Epithelial cell of prostate (primary cell): ENCODE results near the gene MAP4.
"Not testable (repeated sequence)": the region's sequence is repeated elsewhere in the genome, so short reads cannot be mapped to it uniquely, and the experiment has no call there.

Experiments
- DNase-seq: peaks from one replicate; pipeline ENCODE4 v3.0.0-alpha.2; 2011; ENCODE audit warnings: low read depth, low spot score
- H3K27ac ChIP-seq: fragments of 450-650 bp; 2 replicates; pipeline ENCODE4 v1.5.1; 2017; ENCODE audit warnings: mild to moderate bottlenecking

Gene MAP4

GRCh38 chr3:47849186-47849698 lies 167.0 kb downstream of the MAP4 start:
- H3K27ac ChIP-seq, result no peak overlapping the region
- no peak for DNase-seq

GRCh38 chr3:47848599-47849117 lies 167.6 kb downstream of the MAP4 start:
- H3K27ac ChIP-seq, result no peak overlapping the region
- no peak for DNase-seq

GRCh38 chr3:47847801-47848518 lies 168.3 kb downstream of the MAP4 start:
- no peak for DNase-seq
- H3K27ac ChIP-seq, result no peak overlapping the region

- no peak overlapping the region for H3K27ac ChIP-seq
- no peak for DNase-seq
Measured at GRCh38 chr3:47847260-47847659, 169.0 kb downstream of the MAP4 start.

- H3K27ac ChIP-seq, result no peak overlapping the region
- DNase-seq, result no peak
Measured at GRCh38 chr3:47846880-47847248, 169.4 kb downstream of the MAP4 start.

- H3K27ac ChIP-seq, result no peak overlapping the region
- DNase-seq, result no peak
Measured at GRCh38 chr3:47846186-47846879, 169.9 kb downstream of the MAP4 start.

GRCh38 chr3:47841786-47842349 lies 174.3 kb downstream of the MAP4 start:
- no peak overlapping the region for H3K27ac ChIP-seq

GRCh38 chr3:47838503-47838902 lies 177.7 kb downstream of the MAP4 start:
- no peak for DNase-seq
- H3K27ac ChIP-seq, result no peak overlapping the region

More at GRCh38 chr3:47841786-47842349, 174.3 kb downstream of the MAP4 start:
- DNase-seq, result no peak

GRCh38 chr3:47836986-47837385 lies 179.2 kb downstream of the MAP4 start:
- H3K27ac ChIP-seq, result no peak overlapping the region
- no peak for DNase-seq

- H3K27ac ChIP-seq, DNase-seq: not testable (repeated sequence)
Measured at GRCh38 chr3:47829482-47829881, 186.7 kb downstream of the MAP4 start.

- H3K27ac ChIP-seq, result peak overlapping the region; percentile 41
- no peak for DNase-seq
Measured at GRCh38 chr3:47825590-47825989, 190.6 kb downstream of the MAP4 start.

GRCh38 chr3:47824541-47825473 lies 191.4 kb downstream of the MAP4 start:
- DNase-seq, result no peak
- H3K27ac ChIP-seq, result peak overlapping the region; percentile 41

- no peak overlapping the region for H3K27ac ChIP-seq
- no peak for DNase-seq
Measured at GRCh38 chr3:47817609-47818008, 198.6 kb downstream of the MAP4 start.

- H3K27ac ChIP-seq, result no peak overlapping the region
- DNase-seq, result no peak
Measured at GRCh38 chr3:47813551-47814177, 202.6 kb downstream of the MAP4 start.

- H3K27ac ChIP-seq, result no peak overlapping the region
- DNase-seq, result no peak
Measured at GRCh38 chr3:47804577-47804976, 211.6 kb downstream of the MAP4 start.

GRCh38 chr3:47803480-47804025 lies 212.7 kb downstream of the MAP4 start:
- peak overlapping the region; percentile 97 for H3K27ac ChIP-seq
- DNase-seq, result no peak

GRCh38 chr3:47802734-47803479 lies 213.3 kb downstream of the MAP4 start, which contains the start of gene DHX30:
Gene DHX30, plus strand, starts transcription at chr3:47803138. Its CDS starts 7,546 bp downstream, at chr3:47810684.
- H3K27ac ChIP-seq, result peak within 1 kb of the TSS; percentile 97
- DNase-seq, result no peak
